OCI-LY7 (cell line): ENCODE measurements around the gene LOC128125822.

Source experiments
- BruUV-seq: library from RNA; stranded (reverse); fragments of 400-500 nt; replicated peaks from 2 replicates; lab custom pipeline; 2021; lab: Mats Ljungman, UMichigan
- CTCF ChIA-PET: fragments of 300-600 bp; sonication (Branson Sonifier 250); formaldehyde crosslinking; loops from one replicate; lab custom pipeline; 2022; ENCODE audit warnings: antibody characterized with exemption; ENCODE audit not compliant: unreplicated experiment; lab: Charles Lee
- POLR2A ChIA-PET: fragments of 300-600 bp; sonication (Branson Sonifier 250); formaldehyde crosslinking; loops from one replicate; lab custom pipeline; 2022; ENCODE audit warnings: antibody characterized with exemption; lab: Charles Lee
- DNase-seq: peaks from one replicate; pipeline ENCODE4 v3.0.0-alpha.2; 2015; ENCODE audit warnings: low spot score
- H2AFZ ChIP-seq: fragments of 200-600 bp; sonication (generic), shearing (Covaris generic); 2 replicates; pipeline ENCODE4 v1.6.1; 2014; ENCODE audit warnings: mild to moderate bottlenecking, antibody characterized with exemption, low read length, moderate library complexity
- H3K27ac ChIP-seq: fragments of 200-600 bp; sonication (generic); 2 replicates; pipeline ENCODE4 v1.5.1; 2014; ENCODE audit warnings: mixed run types, low read depth, mild to moderate bottlenecking, moderate library complexity, low read length, inconsistent platforms; ENCODE audit not compliant: poor library complexity, severe bottlenecking
- H3K36me3 ChIP-seq: fragments of 200-600 bp; sonication (generic); 2 replicates; pipeline ENCODE4 v1.6.1; 2014; ENCODE audit warnings: mild to moderate bottlenecking, antibody characterized with exemption, low read length, moderate library complexity, mixed read lengths; ENCODE audit not compliant: insufficient read depth
- H3K4me1 ChIP-seq: fragments of 200-600 bp; sonication (generic); 2 replicates; pipeline ENCODE4 v1.5.1; 2014; ENCODE audit warnings: mild to moderate bottlenecking, low read length; ENCODE audit not compliant: insufficient read depth, poor library complexity, severe bottlenecking
- H3K4me2 ChIP-seq: fragments of 200-600 bp; sonication (generic); 2 replicates; pipeline ENCODE4 v1.6.1; 2014; ENCODE audit warnings: mild to moderate bottlenecking, low read length
- H3K4me3 ChIP-seq: fragments of 200-600 bp; sonication (generic); 2 replicates; pipeline ENCODE4 v1.5.1; 2014; ENCODE audit warnings: mild to moderate bottlenecking, low read depth, low read length; ENCODE audit not compliant: poor library complexity, severe bottlenecking
- H3K79me2 ChIP-seq: fragments of 200-600 bp; sonication (generic); 2 replicates; pipeline ENCODE4 v1.6.1; 2016; ENCODE audit warnings: low read depth, mild to moderate bottlenecking, low read length, moderate library complexity, mixed read lengths; ENCODE audit not compliant: insufficient read depth
- H3K9me2 ChIP-seq: fragments of 200-600 bp; sonication (generic); 2 replicates; pipeline ENCODE4 v1.6.1; 2016; ENCODE audit warnings: mild to moderate bottlenecking, low read length, mixed read lengths; ENCODE audit not compliant: insufficient read depth
- H3K9me3 ChIP-seq: fragments of 200-600 bp; sonication (generic); 2 replicates; pipeline ENCODE4 v1.6.1; 2014; ENCODE audit warnings: mild to moderate bottlenecking, mixed run types, low read length, mixed read lengths
- H4K20me1 ChIP-seq: fragments of 200-600 bp; sonication (generic); 2 replicates; pipeline ENCODE4 v1.6.1; 2014; ENCODE audit warnings: mild to moderate bottlenecking, antibody characterized with exemption, low read length, moderate library complexity, mixed read lengths; ENCODE audit not compliant: insufficient read depth
- EZH2phosphoT487 ChIP-seq: fragments of 200-600 bp; sonication (generic); IDR thresholded peaks from 2 replicates; pipeline ENCODE4 v1.6.1; 2018; ENCODE audit warnings: low read depth, borderline replicate concordance, mild to moderate bottlenecking, mixed run types, antibody characterized with exemption, low read length, moderate library complexity, mixed read lengths
- intact Hi-C: fragments of 100-400 bp; cut with micrococcal nuclease; formaldehyde crosslinking; loops from one replicate; pipeline ENCODE4 v1.10.0; 2022; ENCODE audit not compliant: unreplicated experiment
- TF ChIP-seq, protein P1 (sequence below): fragments of 200-600 bp; sonication (generic); conservative IDR thresholded peaks from 2 replicates; pipeline ENCODE4 v1.5.1; 2014; ENCODE audit warnings: mild to moderate bottlenecking, antibody characterized with exemption, low read length, moderate library complexity, mixed read lengths

Gene LOC128125822

GRCh38 chr6:63525186-63525878 lies 46.9 kb upstream of the LOC128125822 start:
- Histone ChIP-seq H3K4me2 (peak overlapping the region; percentile 12), H2AFZ (peak overlapping the region; percentile 76), H3K27ac (no peak overlapping the region), H3K4me3 (no peak overlapping the region), H3K36me3 (no peaks in the 10 kb centered on the region), H4K20me1 (no peaks in the 10 kb centered on the region), H3K4me1 (peaks cover 19% of the 10 kb centered on the region), H3K79me2 (no peaks in the 10 kb centered on the region), H3K9me3 (no peaks in the 10 kb centered on the region), H3K9me2 (no peaks in the 10 kb centered on the region)
- peak; percentile 52 for DNase-seq
- BruUV-seq = no TSS peak
- intact Hi-C loops = no loop called here
- ChIA-PET POLR2A (interaction anchor here (0.8 to 1.9 kb wide), 4 partner anchors 8 to 14 kb away, joined by 3 to 6 read pairs (median 4); no protein-coding TSS in a partner anchor), CTCF (no interaction called here)
- TF ChIP-seq EZH2phosphoT487 = no peak
- TF ChIP-seq, protein P1, sequence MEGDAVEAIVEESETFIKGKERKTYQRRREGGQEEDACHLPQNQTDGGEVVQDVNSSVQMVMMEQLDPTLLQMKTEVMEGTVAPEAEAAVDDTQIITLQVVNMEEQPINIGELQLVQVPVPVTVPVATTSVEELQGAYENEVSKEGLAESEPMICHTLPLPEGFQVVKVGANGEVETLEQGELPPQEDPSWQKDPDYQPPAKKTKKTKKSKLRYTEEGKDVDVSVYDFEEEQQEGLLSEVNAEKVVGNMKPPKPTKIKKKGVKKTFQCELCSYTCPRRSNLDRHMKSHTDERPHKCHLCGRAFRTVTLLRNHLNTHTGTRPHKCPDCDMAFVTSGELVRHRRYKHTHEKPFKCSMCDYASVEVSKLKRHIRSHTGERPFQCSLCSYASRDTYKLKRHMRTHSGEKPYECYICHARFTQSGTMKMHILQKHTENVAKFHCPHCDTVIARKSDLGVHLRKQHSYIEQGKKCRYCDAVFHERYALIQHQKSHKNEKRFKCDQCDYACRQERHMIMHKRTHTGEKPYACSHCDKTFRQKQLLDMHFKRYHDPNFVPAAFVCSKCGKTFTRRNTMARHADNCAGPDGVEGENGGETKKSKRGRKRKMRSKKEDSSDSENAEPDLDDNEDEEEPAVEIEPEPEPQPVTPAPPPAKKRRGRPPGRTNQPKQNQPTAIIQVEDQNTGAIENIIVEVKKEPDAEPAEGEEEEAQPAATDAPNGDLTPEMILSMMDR = peak; percentile 44

GRCh38 chr6:63526931-63527330 lies 45.3 kb upstream of the LOC128125822 start:
- Histone ChIP-seq H3K4me3 (no peak overlapping the region), H4K20me1 (no peaks in the 10 kb centered on the region), H3K9me2 (no peaks in the 10 kb centered on the region), H3K79me2 (no peaks in the 10 kb centered on the region), H3K27ac (no peak overlapping the region), H3K4me2 (no peak overlapping the region), H3K4me1 (peaks cover 19% of the 10 kb centered on the region), H2AFZ (no peak overlapping the region), H3K9me3 (no peaks in the 10 kb centered on the region), H3K36me3 (no peaks in the 10 kb centered on the region)
- TF ChIP-seq, protein P1 = no peak
- TF ChIP-seq EZH2phosphoT487 = no peak
- intact Hi-C loops = no loop called here
- no peak for DNase-seq
- ChIA-PET POLR2A (interaction anchor here (0.5 to 1.0 kb wide), 3 partner anchors 9 to 199 kb away, joined by 3 read pairs; no protein-coding TSS in a partner anchor), CTCF (interaction anchor here (1.0 kb wide), 1 partner anchor 8 kb away, joined by 3 read pairs; no protein-coding TSS in a partner anchor)
- no TSS peak for BruUV-seq
